NCI-H2171 treated with DMSO at 0.1 percent for 48 hours (cell line): ENCODE results near the gene METTL23.
"Not testable (repeated sequence)": the region's sequence is repeated elsewhere in the genome, so short reads cannot be mapped to it uniquely, and the experiment has no call there.

Experiments
- DNase-seq: peaks from one replicate; lab custom pipeline; 2025; lab: John Stamatoyannopoulos, UW

The METTL23 gene

DNA sequence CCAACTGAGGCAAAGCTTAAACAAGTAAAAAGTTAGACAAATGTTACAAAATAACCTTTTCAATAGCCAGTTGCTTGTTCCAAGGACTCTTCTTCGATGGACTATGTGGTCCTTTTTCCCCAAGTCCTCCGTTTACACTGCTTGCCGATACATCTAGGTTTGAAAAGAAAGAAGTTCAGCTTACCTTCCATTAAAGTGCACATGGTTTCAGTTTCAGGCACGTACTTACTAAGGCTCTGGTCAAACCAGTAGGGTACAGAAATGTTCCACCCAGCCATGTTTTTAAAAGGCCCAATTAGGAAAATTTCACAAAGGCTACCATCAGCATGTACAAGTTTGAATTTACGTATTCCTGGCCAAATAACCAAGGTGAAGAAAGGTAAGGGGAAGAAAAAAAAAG, 8.4 kb downstream of the METTL23 start:
- no peak for DNase-seq

DNA sequence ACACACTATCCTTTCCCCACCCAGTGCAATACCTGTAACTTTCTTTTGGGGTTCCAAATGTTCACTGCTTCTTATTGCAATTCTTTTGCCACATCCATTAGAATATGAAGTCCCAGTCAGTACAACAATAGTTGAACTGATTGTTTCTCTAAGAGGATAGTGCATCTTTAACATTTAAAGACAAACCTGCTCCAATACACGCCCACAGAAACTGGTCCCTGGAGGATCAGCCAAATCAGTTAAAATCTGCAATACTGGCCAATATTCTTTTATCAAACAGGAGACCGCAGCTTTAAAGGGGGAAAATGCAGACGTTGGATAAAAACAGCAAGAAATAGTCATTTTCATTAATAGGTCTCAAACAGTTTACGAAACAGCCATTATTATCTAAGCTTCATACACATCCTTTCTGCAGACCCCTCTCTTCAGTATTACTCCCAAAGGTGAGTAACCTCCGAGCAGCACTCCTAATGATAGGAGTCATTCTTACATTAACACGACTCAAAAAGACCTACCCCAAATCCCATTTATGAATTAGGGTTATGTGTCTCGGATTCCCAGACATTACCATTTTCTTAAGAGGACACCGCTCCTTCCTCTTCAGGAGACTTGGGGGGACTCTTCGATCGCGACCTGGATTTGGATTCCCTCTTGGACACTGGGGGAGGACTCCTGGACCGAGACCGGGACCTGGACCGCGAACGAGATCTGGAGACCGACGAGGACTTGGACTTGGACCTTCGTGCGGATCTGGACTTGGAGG, 9.1 kb downstream of the METTL23 start:
- DNase-seq, result peak; percentile 51

DNA sequence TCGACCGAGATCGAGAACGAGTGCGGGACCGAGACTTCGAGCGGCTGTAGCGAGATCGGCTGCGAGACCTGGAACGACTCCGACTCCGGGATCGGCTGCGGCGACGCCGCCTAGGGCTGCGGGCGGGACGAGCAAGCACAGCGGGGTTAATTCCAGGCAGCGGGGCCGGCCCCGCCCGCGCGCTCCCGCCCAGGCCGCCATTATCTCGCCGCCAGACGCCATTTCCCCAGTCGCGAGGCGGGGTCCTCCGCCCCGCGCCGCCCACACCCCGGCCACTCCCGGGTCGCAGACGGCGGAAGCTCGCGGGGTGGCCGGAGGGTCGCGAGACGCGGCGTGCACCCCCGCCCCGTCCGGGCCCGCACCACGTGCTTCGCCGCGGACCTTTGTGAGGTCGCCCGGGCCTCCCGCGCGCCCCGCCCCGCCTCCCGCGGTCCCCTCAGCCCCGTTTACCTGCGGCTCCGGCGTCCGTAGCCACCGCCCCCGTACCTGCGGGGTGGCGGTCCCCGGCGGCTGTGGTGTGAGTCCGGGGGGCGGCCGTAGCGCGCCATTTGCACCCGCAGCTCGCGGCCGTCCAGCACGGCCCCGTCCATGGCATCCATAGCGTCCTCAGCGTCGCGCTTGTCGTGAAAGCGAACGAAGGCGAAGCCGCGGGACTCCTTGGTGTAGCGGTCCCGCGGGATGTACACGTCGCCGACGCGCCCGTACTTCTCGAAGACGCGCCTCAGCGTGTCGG, 9.9 kb downstream of the METTL23 start:
- peak; percentile 61 for DNase-seq

DNA sequence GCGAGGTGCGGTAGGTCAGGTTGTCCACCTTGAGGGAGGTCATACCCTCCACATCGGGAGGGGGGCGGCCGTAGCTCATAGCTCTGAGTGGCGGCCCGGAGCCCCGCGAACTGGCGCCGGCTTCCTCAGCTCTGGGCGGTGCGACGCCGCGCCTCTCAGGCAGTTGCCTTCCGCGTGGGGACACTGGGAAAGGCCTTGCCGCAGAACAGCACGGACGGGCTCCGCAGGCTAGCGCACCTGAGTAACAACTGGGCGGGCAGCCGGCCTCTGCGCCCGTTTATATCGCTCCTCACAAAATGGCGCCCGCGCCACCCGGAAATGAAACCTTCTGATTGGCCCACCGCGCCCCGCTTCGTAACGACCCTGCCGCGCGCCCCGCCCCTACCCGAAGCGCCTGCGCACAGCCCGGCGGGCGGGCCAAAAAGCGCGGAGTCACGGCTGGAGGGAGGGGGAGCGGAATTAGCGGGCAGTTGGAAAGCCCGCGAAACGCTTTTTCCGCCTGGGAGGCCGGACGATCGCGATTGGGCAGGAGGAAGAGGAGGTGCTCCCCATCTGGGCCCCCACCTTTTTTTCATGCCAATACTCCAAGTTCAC, 10.5 kb downstream of the METTL23 start, which contains the start of gene SRSF2:
TSS of gene SRSF2 (minus strand) at position 250 of the 594 bp plus-strand sequence. CDS start at position 79, 171 bp downstream.
- DNase-seq, result peak; percentile 99

DNA sequence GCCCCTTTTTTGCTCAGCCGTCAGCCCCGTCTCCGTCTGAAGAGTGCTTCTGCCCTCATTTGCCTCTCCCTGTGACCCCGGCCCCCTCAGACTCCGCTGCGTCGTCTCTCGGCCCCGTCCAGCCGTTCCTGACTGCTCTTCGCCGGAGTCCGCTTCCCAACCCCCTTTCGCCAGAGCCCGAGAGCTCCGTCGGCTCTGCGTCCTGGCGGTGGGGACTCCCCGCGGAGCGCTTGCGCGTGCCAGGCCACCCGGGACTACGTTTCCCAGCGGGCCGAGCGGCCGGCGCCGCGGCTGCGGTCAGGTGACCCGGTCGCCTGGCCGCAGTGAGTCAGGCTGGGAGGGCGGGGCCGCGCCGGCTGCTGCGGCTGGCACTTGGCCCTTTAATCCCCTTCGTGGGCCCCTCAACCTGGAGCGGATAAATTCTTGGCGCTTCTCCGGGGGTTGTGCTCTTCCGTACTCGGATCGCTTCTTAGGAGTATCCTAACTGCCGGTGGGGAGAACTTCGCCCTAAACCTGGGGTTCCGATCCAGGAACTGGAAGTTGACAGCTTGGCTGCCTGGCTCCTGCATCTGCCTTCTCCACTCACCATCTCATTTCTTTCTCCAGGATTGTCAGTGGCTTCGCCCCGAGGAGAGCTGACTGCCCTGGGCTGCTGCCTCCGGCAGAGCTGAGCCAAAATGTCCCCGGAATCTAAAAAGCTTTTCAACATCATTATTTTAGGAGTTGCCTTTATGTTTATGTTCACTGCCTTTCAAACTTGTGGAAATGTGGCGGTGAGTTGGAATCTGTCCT, 11.2 kb downstream of the METTL23 start, which contains the start of gene MFSD11:
TSS of gene MFSD11 (plus strand) at position 444 of the 792 bp plus-strand sequence. CDS start at position 678, 234 bp downstream.
- peak; percentile 96 for DNase-seq

DNA sequence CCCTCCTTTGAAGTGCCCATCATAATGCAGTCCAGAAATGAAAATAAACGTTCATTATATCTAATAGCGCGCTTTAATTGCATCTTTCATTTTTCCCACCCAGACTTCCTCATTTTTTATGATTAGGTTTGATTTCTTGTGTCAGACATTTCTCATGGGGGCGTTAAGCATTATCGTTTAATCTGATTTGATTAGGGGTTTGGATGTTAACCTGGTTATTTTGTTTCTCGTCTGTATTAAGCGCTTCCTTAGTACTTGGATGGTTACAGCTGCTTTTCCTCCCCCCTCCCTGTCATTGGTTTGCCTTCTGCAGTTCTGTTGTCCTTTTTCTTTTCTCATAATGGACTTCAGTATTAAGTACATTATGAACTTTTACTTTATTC, 11.8 kb downstream of the METTL23 start:
- DNase-seq, result no peak

DNA sequence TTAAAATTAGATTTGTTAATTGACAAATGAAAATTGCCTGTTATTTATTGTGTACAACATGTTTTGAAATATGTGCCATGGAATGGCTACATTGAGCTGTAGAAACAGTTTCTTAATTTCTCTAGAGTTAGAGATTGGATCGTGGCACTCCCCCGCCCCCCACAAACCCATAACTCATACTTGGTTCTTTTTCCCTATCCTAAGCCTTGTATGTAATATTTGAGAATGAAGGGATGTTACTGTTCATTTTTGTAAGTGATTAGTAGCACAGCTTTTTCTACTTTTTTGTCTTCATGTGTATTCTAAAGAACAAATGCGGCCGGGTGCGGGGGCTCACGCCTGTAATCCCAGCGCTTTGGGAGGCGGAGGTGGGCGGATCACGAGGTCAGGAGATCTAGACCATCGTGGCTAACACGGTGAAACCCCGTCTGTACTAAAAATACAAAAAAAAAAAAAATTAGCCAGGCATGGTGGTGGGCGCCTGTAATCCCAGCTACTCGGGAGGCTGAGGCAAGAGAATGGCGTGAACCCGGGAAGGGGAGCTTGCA, 13.0 kb downstream of the METTL23 start:
- not testable (repeated sequence) for DNase-seq

DNA sequence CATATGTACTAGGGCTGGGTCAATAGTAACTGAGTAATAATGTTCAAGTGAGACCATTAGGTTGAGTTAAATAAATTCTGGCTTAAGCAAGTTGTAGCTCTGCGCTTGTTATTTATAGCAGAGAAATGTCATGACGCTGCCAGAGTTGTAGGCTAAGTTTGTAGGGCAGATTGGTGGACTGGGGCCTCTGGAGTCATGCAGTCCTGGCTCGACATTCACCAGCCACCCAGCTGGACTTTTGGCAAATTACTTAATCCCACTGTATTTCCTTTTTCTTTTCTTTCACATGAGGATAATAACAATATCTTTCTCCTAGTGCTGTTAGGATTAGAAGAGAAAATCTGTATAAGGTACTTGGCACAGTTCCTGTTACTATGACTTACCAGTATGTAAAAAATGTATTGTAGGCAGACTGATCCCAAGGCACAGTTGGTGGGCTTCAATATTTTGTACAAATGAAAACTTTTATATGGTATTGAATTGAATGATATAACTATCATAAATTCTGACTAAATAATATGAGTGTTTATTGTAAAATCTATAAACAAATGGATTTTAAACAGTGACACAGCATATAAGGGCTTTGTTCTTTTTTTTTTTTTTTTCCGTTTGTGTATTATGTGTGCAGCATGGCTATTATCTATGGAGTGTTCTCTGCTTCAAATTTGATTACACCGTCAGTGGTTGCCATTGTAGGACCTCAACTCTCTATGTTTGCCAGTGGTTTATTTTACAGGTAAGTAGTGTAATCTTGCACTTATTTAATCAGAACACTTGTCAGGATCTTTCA, 13.9 kb downstream of the METTL23 start:
- DNase-seq, result no peak

DNA sequence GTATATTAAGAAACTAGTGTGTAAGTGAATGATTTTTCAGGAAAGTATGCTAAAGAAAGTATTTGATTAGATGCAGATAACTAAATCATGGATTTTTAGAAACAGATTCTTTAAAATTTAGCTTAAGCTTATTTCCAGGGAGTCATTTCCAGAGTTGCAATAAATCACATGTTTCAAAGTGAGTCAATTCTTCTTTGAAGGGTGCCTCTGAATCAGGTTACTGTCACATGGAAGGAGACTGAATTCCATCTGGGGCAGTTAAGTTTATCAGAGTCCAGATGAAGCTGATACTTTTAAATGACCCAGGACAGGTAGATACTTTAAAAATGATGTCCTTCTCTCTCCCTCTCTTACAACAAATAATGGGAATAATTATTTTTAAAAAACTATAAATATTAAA, 16.3 kb downstream of the METTL23 start:
- no peak for DNase-seq

DNA sequence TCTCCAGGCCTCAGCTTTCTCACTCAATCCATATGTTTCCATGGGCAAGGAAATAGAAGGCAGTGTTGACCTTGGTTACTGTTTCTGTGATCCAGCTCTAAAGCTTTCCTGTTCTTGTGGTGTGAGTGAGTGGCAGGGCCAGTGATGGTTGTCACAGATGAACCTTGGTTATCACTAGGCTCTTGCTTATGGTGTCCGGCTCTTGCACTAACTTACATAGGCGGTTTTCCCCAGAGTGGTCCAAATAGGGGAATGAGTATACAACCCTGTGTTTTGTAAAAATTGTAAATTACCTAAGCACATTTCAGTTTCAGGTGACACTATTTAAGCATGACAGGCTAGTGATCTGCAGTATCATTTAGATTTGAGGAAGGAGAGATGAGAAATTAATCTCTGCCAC, 18.1 kb downstream of the METTL23 start:
- DNase-seq, result no peak

DNA sequence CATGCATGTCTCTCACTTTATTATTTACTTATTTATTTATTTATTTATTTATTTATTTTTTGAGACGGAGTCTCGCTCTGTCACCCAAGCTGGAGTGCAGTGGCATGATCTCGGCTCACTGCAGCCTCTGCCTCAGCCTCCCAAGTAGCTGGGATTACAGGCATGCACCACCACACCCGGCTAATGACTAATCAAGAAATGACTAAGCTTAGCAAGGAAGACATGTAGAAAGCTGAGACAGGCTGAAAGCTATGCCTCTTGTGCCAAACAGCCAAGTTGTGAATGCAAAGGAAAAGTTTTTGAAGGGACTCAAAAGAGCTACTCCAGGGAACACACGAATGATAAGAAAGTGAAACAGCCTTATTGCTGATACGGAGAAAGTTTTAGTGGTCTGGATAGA, 19.1 kb downstream of the METTL23 start:
- not testable (repeated sequence) for DNase-seq

DNA sequence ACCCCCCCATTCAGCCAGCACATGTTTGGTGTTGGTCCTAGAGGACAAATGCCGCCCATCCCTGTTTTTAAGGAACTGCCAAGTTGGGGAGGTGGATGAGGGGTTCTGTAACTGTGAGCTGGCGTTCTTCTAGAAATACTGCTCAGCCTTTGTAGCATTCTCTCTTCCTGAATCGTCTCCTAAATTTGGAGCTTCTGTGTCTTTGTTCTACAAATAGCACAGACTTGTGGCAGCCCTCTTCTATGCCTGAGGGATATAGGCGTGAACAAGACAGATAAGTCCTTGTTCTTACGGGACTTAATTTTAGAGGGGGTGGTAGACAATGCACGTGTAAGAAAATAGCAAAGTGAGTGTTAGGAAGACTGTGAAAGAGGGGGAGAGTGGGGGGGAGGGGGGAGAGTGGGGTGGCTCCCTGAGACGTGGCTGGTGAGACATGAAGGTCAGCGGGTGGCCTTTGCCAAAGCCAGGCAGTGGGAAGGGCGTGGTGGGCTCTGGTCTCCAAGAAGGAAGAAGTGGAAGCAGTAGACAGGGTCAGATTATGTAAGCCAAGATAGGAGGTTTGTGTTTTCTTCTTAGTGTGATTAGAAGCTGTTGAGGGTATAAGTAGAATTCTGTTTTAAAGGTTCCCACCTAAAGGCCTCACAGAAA, 21.2 kb downstream of the METTL23 start:
- no peak for DNase-seq

DNA sequence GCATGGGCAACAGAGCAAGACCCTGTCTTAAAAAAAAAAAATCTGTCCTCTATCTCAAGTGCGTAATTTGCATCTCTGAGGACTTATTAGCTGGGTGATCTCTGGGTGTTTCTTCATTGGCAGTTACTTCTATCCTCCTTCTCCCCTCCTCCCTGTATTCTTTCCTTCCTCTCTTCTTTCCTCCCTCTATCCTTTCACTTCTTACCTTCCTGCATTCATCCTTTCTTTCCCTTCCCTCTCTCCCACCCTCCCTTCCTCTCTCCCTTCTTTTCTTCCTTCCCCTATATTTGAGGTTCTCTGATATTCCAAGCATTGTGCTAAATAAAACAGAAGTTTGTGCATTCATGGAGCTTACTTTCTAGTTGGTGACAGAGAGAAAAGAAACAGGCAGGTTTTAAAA, 22.0 kb downstream of the METTL23 start:
- DNase-seq, result no peak

DNA sequence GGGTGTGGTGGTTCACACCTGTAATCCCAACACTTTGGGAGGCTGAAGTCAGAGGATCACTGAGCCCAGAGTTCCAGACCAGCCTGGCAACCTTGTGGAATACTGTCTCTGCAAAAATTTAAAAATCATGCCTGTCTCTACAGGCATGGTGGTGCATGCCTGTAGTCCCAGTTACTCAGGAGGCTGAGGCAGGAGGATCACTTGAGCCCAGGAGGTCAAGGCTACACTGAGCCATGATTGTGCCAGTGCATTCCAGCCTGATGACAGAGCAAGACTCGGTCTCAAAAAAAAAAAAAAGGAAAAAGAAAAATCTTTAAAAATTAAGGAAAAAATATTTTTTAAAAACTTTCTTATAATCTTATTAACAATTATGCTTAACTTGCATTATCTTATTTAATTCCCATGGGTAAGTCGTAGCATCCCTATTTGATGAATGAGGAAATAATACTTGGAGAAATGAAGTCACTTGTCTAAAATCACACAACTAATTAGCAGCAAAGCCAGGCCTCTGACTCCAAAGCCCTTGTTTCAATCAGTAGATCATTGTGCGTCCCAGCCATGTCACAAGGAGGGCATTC, 24.9 kb downstream of the METTL23 start:
- no peak for DNase-seq

DNA sequence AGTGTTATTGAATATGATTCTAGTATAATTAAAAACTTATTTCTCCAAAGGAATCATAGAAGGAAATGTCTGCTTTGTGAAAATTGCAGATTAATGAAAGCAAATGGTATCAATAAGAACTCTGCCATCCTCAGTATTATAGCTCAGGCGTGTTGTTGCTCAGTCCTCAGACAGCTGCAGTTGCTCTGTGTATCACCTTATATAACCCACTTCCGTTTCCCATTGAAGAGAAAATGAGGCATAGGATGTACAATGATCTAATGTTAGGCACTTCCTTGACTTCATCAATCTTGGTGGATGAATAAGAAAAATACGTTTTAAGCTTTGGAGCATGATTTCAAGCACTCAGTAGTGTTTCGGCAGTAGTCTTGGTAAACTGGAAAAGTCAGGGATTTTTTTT, 25.4 kb downstream of the METTL23 start:
- no peak for DNase-seq

DNA sequence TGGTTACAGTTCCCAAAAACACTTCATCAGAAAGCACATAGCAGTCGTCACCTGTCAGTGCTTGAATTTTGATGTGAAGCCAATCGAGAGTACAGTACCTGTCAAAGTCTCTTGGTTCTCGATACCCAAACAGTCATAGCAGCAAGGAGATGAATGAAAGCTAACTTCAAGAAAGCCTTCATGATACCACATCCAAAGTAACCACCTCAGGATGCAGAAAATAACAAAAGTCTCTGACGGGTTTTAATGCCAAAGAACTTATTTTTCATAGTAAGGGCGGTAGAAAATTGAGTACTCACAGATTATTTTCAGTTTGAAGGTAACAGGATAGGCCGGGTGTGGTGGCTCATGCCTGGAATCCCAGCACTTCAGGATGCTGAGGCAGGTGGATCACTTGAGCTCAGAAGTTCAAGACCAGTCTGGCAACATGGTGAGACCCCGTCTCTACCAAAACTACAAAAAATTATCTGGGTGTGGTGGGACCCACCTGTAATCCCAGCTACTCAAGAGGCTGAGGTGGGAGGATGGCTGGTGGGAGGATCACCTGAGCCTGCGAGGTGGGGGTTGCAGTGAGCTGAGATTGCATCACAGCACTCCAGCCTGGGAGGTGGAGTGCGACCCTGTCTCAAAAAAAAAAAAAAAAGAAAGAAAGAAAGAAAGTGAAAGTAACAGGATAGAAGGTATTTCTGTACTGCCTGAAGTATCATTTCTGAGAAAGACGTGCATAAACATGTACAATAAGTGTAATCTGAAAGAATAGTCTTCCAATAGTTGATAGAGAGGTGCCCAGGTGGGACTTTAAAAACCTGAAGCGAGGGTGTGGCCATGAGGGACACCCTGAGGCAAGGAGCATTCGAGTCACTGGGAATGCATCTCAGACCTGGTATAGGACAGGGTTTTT, 26.7 kb downstream of the METTL23 start:
- DNase-seq, result no peak

DNA sequence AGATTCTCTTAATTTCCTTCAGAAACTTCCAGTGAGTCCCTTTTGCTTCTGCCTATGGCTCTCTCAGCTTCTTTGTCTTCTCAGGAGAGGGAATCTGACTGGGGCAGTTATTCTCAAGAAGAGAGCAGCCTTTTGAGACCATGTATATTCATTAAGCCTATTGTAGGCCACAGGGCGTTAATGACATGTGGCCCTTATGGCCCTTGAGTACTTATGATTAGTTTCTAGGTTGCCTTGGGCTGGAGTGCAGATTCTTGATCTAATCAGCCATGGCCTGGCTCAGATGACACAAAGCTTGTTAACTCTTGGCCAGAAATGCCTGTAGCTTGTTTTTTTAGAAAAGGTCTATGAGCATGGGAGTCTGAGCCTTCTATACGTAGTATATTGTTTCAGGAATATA, 28.6 kb downstream of the METTL23 start:
- no peak for DNase-seq

DNA sequence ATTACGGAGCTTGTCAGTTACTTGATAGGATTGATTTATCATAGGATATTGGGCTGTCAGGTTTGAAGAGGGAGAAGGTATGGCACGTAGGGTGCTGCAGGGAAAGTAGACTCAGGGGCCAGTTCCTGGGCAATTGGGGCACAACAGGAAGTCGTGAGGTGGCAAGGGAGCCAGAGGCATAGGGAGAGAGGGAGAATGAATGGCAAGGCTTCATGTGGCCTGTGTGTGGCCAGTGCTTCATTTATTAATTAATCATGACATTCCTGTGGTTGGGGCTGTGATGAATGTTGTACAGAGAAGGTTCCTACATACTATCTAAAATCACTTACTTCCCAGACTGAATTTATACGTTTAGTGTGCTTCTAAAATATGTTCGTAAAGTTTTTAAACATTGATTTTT, 30.6 kb downstream of the METTL23 start:
- DNase-seq, result no peak

DNA sequence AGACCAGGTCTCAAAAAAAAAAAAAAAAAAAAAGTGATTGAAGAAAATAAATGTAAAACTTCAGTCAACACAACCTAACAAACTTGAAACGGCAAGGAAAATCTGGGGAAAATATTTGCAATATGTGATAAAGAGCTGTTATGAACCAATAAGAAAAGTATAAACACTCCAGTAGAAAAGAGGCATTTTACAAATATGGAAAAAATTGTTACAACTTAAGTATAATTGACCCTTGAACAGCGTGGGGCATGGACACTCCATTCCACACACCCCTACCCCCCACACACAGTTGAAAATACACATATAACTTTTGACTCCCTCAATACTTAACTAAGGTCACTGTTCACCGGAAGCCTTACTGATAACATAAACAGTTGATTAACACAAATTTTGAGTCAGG, 31.9 kb downstream of the METTL23 start:
- no peak for DNase-seq
